HG03378 (cell line): ENCODE data around the gene MARVELD3.

Experiments
- ATAC-seq: cut with Tn5 transposase; IDR thresholded peaks from one replicate; pipeline ENCODE4 v1.9.1; 2021; ENCODE audit warnings: mild to moderate bottlenecking, moderate library complexity; ENCODE audit not compliant: unreplicated experiment

Gene MARVELD3

DNA sequence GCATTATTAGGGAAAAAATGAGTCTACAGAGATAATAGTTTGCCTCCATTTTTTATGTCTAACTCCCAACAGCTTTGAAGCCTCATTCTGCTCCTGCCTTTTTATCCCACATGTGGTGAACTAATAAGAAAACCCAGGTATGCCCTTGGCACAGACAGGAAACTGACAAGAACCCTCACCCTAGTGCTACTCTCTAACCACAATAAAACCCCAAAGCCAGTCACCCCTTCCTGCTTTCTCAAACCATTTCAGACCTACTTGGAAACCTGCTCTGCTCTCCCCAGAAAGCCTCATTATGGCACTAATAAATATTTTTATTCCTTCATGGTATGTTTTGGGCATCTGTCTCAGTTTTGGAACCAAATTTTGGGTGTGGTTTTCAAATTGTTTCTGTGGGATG is 3.9 kb upstream of the MARVELD3 start:
- no peak for ATAC-seq

- no peak for ATAC-seq
Observed at GRCh38 chr16:71623597-71623996, 2.4 kb upstream of the MARVELD3 start.

DNA sequence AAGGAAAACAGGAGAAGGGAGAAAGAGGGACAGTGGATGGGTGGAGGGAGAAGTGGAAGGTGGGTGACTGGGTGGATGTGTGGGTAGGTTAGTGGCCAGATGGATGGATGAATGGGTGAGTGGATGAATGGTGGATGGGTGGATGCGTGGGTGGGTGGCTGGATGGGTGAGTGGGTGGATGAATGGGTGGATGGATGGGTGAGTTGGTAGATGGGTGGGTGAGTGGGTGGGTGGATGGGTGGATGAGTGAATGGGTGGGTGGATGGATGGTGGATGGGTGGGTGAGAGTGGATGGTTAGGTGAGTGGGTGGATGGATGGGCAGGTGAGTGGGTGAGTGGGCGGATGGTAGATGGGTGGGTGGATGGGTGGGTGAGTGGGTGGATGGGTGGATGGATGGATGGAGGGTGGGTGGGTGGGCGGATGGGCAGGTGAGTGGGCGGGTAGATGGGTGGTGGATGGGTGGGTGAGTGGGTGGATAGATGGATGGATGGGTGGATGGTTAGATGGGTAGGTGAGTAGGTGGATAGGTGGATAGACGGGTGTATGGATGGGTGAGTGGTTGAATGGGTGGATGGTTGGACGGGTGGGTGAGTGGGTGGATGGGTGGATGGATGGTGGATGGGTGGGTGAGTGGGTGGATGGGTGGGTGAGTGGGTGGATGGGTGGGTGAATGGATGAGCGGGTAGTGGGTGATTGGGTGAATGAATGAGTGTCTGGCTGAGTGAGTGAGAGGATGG is 702 bp upstream of the MARVELD3 start:
- no peak for ATAC-seq

GRCh38 chr16:71626858-71627213 is 852 bp downstream of the MARVELD3 start:
- no peak for ATAC-seq

- ATAC-seq = no peak
Observed at GRCh38 chr16:71627731-71628181, 1.8 kb downstream of the MARVELD3 start.

DNA sequence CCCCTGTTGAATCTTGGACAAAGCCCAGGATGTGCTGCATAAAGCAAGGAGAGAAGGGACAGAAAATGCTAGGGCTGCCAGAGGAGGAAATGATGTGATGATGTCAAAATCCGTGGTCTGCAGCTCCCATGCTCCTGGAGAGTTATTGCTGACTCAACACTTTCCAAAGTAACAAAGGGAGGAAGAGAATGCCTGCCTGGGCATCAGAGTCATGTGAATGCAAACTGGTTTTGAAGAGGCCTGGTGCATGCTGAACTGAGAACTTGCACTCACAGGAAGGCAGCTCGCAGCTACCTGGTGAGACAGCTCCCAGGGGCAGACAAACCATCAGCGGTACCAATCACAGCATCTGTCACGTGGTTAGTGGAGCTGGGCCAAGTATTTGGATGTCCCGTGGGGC is 2.8 kb downstream of the MARVELD3 start:
- no peak for ATAC-seq

DNA sequence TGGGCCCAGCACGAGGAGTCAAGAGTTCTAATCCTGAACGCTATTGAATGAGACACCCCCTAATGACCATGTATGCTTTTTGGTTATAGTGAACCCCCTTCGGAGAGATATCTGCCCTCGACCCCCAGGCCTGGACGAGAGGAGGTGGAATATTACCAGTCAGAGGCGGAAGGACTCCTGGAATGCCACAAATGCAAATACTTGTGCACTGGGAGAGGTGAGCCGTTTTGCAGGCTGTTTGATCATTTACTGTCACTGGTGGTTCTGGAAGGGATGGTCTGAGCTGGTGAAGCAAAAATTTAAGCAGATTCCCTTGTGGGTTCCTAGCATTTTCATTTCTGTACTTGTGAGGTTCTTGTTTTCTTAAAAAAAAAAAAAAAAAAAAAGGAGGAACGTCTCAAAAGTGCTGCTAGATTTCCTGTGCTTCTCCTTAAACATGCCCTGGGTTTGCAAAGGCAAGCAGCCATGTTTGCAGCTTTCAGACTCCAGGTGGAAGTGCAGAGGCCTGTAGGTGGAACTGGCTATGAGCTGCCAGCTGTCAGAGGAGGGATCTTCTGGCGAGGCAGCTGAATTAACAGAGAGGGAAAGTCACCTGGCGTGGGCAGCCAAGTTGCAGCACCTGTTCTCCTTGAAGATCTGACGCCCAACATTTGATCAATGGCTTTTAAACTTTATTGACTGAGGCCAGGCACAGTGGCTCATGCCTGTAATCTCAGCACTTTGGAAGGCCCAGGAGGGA is 3.5 kb downstream of the MARVELD3 start:
- no peak for ATAC-seq

- no peak for ATAC-seq
Observed at GRCh38 chr16:71630808-71631207, 4.8 kb downstream of the MARVELD3 start.

- no peak for ATAC-seq
Observed at GRCh38 chr16:71631776-71632175, 5.8 kb downstream of the MARVELD3 start.

DNA sequence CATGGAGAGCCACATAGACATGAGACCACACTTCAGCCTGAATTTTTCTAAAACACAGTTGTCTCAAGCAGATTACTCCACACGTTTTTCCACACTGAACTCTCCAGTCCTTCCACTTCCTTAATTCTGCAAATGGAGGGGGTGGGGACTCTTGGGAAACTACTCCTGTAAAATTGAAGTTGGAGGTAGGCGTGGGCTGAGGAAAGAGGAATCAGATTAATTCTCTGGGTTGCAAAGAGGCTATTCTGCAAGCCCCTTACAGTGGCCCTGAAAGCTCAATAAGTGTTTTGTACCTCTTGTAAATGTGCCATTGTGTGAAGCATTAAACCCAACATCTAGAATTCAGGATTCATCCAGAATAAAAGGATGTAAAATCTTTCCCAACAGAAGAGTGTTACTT is 9.6 kb downstream of the MARVELD3 start:
- ATAC-seq = no peak

GRCh38 chr16:71637398-71637797 is 11.4 kb downstream of the MARVELD3 start:
- no peak for ATAC-seq

DNA sequence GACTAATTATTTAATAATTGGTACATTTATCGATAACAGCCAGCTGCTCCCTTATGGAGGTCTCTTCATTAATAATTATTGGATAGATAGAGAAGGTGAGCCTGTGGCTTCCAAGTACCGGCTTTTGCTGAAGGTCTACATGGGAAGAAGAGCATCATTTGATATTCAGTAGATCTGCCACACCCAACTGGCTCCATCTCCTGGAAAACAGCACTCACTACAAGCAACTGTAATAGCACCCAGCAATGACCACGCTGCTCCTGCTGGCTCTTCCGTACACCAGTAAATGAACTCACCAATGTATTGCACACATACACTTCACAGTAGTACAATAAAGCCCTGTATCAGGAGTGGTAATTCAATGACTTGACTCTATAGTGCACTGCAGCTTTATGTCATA is 19.5 kb downstream of the MARVELD3 start:
- no peak for ATAC-seq

- no peak for ATAC-seq
Observed at GRCh38 chr16:71647391-71647790, 21.4 kb downstream of the MARVELD3 start.

DNA sequence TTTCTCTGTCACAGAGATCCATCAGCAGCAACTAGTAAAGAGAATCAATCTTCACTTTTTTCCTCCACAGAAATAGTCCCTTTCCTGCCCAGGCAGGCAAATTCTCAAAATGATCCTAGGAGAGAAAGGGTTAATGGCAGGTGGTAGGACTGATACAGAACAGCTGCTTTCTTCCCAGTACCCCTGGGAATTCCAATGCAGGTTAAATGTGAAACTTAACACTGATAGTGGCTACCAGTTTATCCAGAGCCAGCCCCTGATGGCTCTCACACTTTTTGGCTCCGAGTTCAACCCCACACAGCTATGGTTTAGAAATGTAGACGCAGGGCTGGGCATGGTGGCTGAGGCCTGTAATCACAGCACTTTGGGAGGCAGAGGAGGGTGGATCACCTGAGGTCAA is 22.2 kb downstream of the MARVELD3 start:
- no peak for ATAC-seq

GRCh38 chr16:71648921-71649320 is 22.9 kb downstream of the MARVELD3 start:
- no peak for ATAC-seq

GRCh38 chr16:71649704-71650103 is 23.7 kb downstream of the MARVELD3 start:
- ATAC-seq = no peak

DNA sequence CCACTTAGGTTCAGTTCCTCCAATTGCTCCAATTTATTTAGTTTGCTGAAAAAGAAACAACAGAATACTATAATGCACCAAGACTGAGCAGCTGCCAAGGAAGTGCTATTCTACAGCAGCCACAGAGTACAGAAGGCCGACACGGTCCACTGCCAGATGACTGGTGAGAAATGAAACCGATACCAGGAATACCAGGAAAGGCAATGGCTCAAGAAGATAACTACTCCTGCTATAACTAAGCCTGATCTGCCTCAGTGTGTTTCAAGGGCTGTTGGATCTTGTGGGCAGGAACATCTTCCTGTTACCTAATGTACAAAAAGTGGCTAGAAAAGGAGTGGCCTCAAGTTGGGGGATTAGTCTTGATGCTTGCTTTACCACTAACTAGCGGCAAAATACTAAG is 32.8 kb downstream of the MARVELD3 start:
- ATAC-seq = no peak

- ATAC-seq = no peak
Observed at GRCh38 chr16:71659471-71659870, 33.5 kb downstream of the MARVELD3 start.

DNA sequence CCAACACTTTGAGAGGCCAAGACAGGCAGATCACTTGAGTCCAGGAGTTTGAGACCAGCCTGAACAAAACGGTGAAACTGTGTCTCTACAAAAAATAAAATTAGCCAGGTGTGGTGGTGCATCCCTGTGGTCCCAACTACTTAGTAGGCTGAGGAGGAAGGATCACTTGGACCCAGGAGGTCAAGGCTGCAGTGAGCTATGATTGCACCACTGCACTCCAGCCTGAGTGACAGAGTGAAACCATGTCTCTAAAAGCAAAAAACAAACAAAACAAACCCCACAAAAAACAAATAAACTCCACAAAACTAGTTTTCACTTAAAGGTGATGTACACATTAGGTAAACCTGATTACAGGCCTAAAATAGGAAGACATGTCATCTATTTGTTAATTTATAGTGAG is 40.3 kb downstream of the MARVELD3 start:
- ATAC-seq = no peak

DNA sequence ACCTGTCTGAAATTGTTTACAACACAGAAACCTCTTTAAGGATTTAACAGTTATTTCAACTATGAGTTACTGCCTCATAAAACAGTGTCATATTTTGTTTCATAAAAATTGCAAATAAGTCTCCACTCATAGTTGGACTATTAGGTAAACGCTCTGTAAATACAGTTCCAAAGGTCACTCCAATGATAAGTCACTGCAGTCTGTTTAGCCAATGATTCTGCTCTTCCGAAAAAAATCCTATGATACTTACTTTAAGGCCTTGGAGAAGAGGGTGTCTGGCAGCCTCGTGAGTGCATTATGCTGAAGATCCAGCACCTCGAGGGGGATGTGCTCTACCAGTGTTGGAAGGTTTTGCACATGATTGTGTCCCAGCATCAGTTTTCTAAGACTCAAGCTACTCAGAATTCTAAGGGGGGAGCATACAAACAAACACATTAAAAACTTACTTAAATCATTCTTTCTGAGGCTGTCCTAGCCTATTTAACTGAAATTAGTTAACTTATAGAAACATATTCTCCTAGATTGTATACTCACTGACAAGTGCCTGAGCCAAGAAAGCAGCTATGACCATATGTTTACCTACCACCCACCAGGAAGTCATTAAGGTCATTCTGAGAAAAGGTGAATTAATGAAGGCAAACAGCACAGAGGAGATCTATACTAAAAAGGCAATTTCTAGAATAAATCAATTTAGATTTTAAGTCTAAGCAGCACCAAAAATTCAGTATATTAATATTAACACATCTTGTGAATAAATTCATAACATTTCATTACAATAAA is 41.1 kb downstream of the MARVELD3 start:
- ATAC-seq = no peak

GRCh38 chr16:71669926-71670536 is 44.0 kb downstream of the MARVELD3 start:
- ATAC-seq = no peak
